CD4-positive, alpha-beta T cell (primary cell): ENCODE results near the gene NR2C2AP. TPM values are rescaled to one million over a fixed set of nuclear protein-coding genes. Genes with fewer than 3 reads are reported as not detected.

ENCODE experiments used
- ATAC-seq: fragments of 200-7000 bp; cut with Tn5 transposase; one replicate; pipeline ENCODE4 v1.10.0; 2022; ENCODE audit warnings: mild to moderate bottlenecking; ENCODE audit not compliant: poor library complexity
- CTCF ChIA-PET: fragments of 350-600 bp; sonication (Branson Sonifier 250); formaldehyde crosslinking; loops from one replicate; lab custom pipeline; 2021; ENCODE audit warnings: antibody characterized with exemption, inconsistent platforms; lab: Charles Lee
- POLR2A ChIA-PET: fragments of 350-600 bp; sonication (Branson Sonifier 250); formaldehyde crosslinking; loops from one replicate; lab custom pipeline; 2021; ENCODE audit warnings: antibody characterized with exemption, inconsistent platforms; lab: Charles Lee
- DNase-seq, 14 experiments: peaks; one replicate each; pipeline ENCODE4 v3.0.0-alpha.2; 2013 to 2020; ENCODE audit warnings: mixed read lengths in 2 of 14
- H3K27ac ChIP-seq, 2 donors: one replicate each; pipeline versions ENCODE4 v1.5.1 to v1.7.0; 2013; ENCODE audit warnings: low read length in 2 of 2, low read depth in 1 of 2, mild to moderate bottlenecking in 1 of 2
- H3K27me3 ChIP-seq, 2 experiments: 1 replicate in 1 of 2; 2 replicates in 1 of 2; pipeline versions ENCODE4 v1.6.1 to v1.7.0; 2013; ENCODE audit warnings: low read length in 2 of 2, control low read depth in 1 of 2, mild to moderate bottlenecking in 1 of 2, moderate library complexity in 1 of 2; ENCODE audit not compliant: insufficient read depth in 2 of 2, control insufficient read depth in 1 of 2
- H3K36me3 ChIP-seq: one replicate; pipeline ENCODE4 v1.6.1; 2013; ENCODE audit warnings: low read length, control low read depth; ENCODE audit not compliant: insufficient read depth
- H3K4me1 ChIP-seq: one replicate; pipeline ENCODE4 v1.6.1; 2013; ENCODE audit warnings: low read length, control low read depth; ENCODE audit not compliant: insufficient read depth
- H3K4me3 ChIP-seq: one replicate; pipeline ENCODE4 v1.5.1; 2013; ENCODE audit warnings: mild to moderate bottlenecking, low read length, moderate library complexity
- H3K9me3 ChIP-seq, 2 experiments: 1 replicate in 1 of 2; 2 replicates in 1 of 2; pipeline versions ENCODE4 v1.6.1 to v1.7.0; 2013; ENCODE audit warnings: low read length in 2 of 2, mild to moderate bottlenecking in 2 of 2, control low read depth in 1 of 2, moderate library complexity in 1 of 2; ENCODE audit not compliant: control insufficient read depth in 1 of 2, insufficient read depth in 1 of 2
- H3K27ac Mint-ChIP-seq: one replicate; pipeline ENCODE4 v1.8.0; 2020; ENCODE audit warnings: mixed read lengths
- H3K27me3 Mint-ChIP-seq: one replicate; pipeline ENCODE4 v1.8.0; 2021; ENCODE audit warnings: mixed read lengths
- H3K36me3 Mint-ChIP-seq: one replicate; pipeline ENCODE4 v1.8.0; 2021; ENCODE audit warnings: low read depth, mixed read lengths
- H3K4me1 Mint-ChIP-seq: one replicate; pipeline ENCODE4 v1.8.0; 2021; ENCODE audit warnings: low read depth, mixed read lengths
- H3K4me3 Mint-ChIP-seq: one replicate; pipeline ENCODE4 v1.8.0; 2020; ENCODE audit warnings: mild to moderate bottlenecking, mixed read lengths
- H3K9me3 Mint-ChIP-seq: one replicate; pipeline ENCODE4 v1.8.0; 2020; ENCODE audit warnings: mixed read lengths
- CTCF ChIP-seq: fragments of 200-600 bp; IDR thresholded peaks from one replicate; pipeline ENCODE4 v1.8.0; 2022; ENCODE audit warnings: antibody characterized with exemption, mild to moderate bottlenecking
- intact Hi-C, 2 experiments: fragments of 100-400 bp; cut with DNase I in 1 of 2; cut with micrococcal nuclease in 1 of 2; formaldehyde crosslinking; loops; one replicate each; pipeline versions ENCODE4 v1.15.1 to v1.9.0; 2023 to 2025; cut with DNase I, micrococcal nuclease
- total RNA-seq, 174 experiments: library from RNA in 2 of 174; stranded (reverse) in 2 of 174; gene quantifications; one replicate each; pipeline ENCODE4 v1.2.3 and lab custom pipeline; 2021 to 2026

Gene NR2C2AP
- total RNA-seq, 2 experiments from 2014 or later: 10.5 to 11.5 TPM

- H3K4me3 Mint-ChIP-seq: no peak overlapping the region
- Histone ChIP-seq H3K4me3 (no peak overlapping the region), H3K27ac (no peak overlapping the region), H3K4me1 (no peaks in the 10 kb centered on the region), H3K36me3 (no peaks in the 10 kb centered on the region), H3K27me3 (peaks cover 41 to 43% of the 10 kb centered on the region in 2 experiments), H3K9me3 (peaks cover 0 to 34% of the 10 kb centered on the region in 2 experiments)
- peaks cover 51% of the 10 kb centered on the region for H3K27me3 Mint-ChIP-seq
- H3K9me3 Mint-ChIP-seq: no peaks in the 10 kb centered on the region
- POLR2A ChIA-PET: no interaction called here
- no peak for TF ChIP-seq CTCF
- DNase-seq: no peak
- CTCF ChIA-PET: no interaction called here
- H3K4me1 Mint-ChIP-seq: no peaks in the 10 kb centered on the region
- no peak for ATAC-seq
- H3K27ac Mint-ChIP-seq: no peak overlapping the region
- H3K36me3 Mint-ChIP-seq: no peaks in the 10 kb centered on the region
- intact Hi-C loops: no loop called here
Observed at GRCh38 chr19:19217099-19217498, 13.9 kb upstream of the NR2C2AP start.

- CTCF ChIA-PET: no interaction called here
- Histone ChIP-seq H3K9me3 (peaks cover 0 to 35% of the 10 kb centered on the region in 2 experiments), H3K27me3 (peaks cover 48 to 54% of the 10 kb centered on the region in 2 experiments), H3K4me3 (no peak overlapping the region), H3K36me3 (no peaks in the 10 kb centered on the region), H3K4me1 (no peaks in the 10 kb centered on the region), H3K27ac (no peak overlapping the region)
- TF ChIP-seq CTCF: no peak
- no peak for DNase-seq
- H3K4me3 Mint-ChIP-seq: no peak overlapping the region
- peaks cover 4% of the 10 kb centered on the region for H3K4me1 Mint-ChIP-seq
- intact Hi-C loops: no loop called here
- peaks cover 62% of the 10 kb centered on the region for H3K27me3 Mint-ChIP-seq
- H3K36me3 Mint-ChIP-seq: no peaks in the 10 kb centered on the region
- POLR2A ChIA-PET: no interaction called here
- no peaks in the 10 kb centered on the region for H3K9me3 Mint-ChIP-seq
- no peak overlapping the region for H3K27ac Mint-ChIP-seq
- no peak for ATAC-seq
Observed at GRCh38 chr19:19215792-19216191, 12.6 kb upstream of the NR2C2AP start.

GRCh38 chr19:19214892-19215291 is 11.7 kb upstream of the NR2C2AP start:
- H3K4me3 ChIP-seq: no peak overlapping the region
- intact Hi-C loops: no loop called here
- H3K4me1 Mint-ChIP-seq: peaks cover 4% of the 10 kb centered on the region
- H3K36me3 ChIP-seq: no peaks in the 10 kb centered on the region
- no peaks in the 10 kb centered on the region for H3K4me1 ChIP-seq
- no peak overlapping the region for H3K4me3 Mint-ChIP-seq
- no peak for TF ChIP-seq CTCF
- no peak overlapping the region for H3K27ac ChIP-seq
- no peaks in the 10 kb centered on the region for H3K9me3 Mint-ChIP-seq
- no peaks in the 10 kb centered on the region for H3K36me3 Mint-ChIP-seq
- H3K27me3 ChIP-seq: peaks cover 48 to 54% of the 10 kb centered on the region in 2 experiments
- H3K27me3 Mint-ChIP-seq: peaks cover 68% of the 10 kb centered on the region
- H3K27ac Mint-ChIP-seq: no peak overlapping the region
- ATAC-seq (no peak), DNase-seq (peak in 6 of 14 experiments; percentile 10 to 49 (median 25))
- peaks cover 0 to 35% of the 10 kb centered on the region in 2 experiments for H3K9me3 ChIP-seq
- POLR2A ChIA-PET: no interaction called here
- CTCF ChIA-PET: interaction anchor here (0.6 kb wide), 1 partner anchor 1832 kb away, joined by 3 read pairs; no protein-coding TSS in a partner anchor
